HG03565 (cell line): ENCODE measurements around the gene B3GNT5.

Experiments used
- ATAC-seq: cut with Tn5 transposase; IDR thresholded peaks from one replicate; pipeline ENCODE4 v1.9.1; 2021; ENCODE audit warnings: mild to moderate bottlenecking, moderate library complexity; ENCODE audit not compliant: unreplicated experiment

The B3GNT5 gene

GRCh38 chr3:183264268-183264667 lies 11.2 kb downstream of the B3GNT5 start:
- no peak for ATAC-seq

- ATAC-seq: no peak
Measured at GRCh38 chr3:183265157-183265642, 12.1 kb downstream of the B3GNT5 start.

GRCh38 chr3:183265834-183266417 lies 12.9 kb downstream of the B3GNT5 start:
- no peak for ATAC-seq

GRCh38 chr3:183266454-183266853 lies 13.4 kb downstream of the B3GNT5 start:
- ATAC-seq: no peak

- ATAC-seq: no peak
Measured at GRCh38 chr3:183267140-183267539, 14.1 kb downstream of the B3GNT5 start.

- no peak for ATAC-seq
Measured at GRCh38 chr3:183268366-183268765, 15.3 kb downstream of the B3GNT5 start.

- no peak for ATAC-seq
Measured at GRCh38 chr3:183269345-183269744, 16.3 kb downstream of the B3GNT5 start.

GRCh38 chr3:183270344-183270743 lies 17.3 kb downstream of the B3GNT5 start:
- ATAC-seq: no peak

- ATAC-seq: no peak
Measured at GRCh38 chr3:183272142-183272541, 19.1 kb downstream of the B3GNT5 start.

GRCh38 chr3:183272791-183273190 lies 19.7 kb downstream of the B3GNT5 start:
- ATAC-seq: no peak

- ATAC-seq: no peak
Measured at GRCh38 chr3:183274609-183275008, 21.6 kb downstream of the B3GNT5 start.

GRCh38 chr3:183275418-183275817 lies 22.4 kb downstream of the B3GNT5 start:
- no peak for ATAC-seq

- ATAC-seq: no peak
Measured at GRCh38 chr3:183275937-183276336, 22.9 kb downstream of the B3GNT5 start.

GRCh38 chr3:183277260-183277659 lies 24.2 kb downstream of the B3GNT5 start:
- no peak for ATAC-seq

- ATAC-seq: no peak
Measured at GRCh38 chr3:183278479-183279088, 25.5 kb downstream of the B3GNT5 start.

GRCh38 chr3:183279371-183279770 lies 26.3 kb downstream of the B3GNT5 start:
- ATAC-seq: no peak

GRCh38 chr3:183281126-183281797 lies 28.2 kb downstream of the B3GNT5 start:
- ATAC-seq: no peak

- ATAC-seq: no peak
Measured at GRCh38 chr3:183283886-183284285, 30.8 kb downstream of the B3GNT5 start.

GRCh38 chr3:183284570-183284969 lies 31.5 kb downstream of the B3GNT5 start:
- no peak for ATAC-seq

GRCh38 chr3:183285318-183285717 lies 32.3 kb downstream of the B3GNT5 start:
- ATAC-seq: no peak

- ATAC-seq: peak; percentile 96
Measured at GRCh38 chr3:183285828-183286457, 32.9 kb downstream of the B3GNT5 start.
